Daoy (cell line): ENCODE measurements around the gene BRD3OS. TPM values are rescaled to one million over a fixed set of nuclear protein-coding genes. Genes with fewer than 3 reads are reported as not detected.
A peak's percentile ranks its signal among the peaks of the same experiment; 100 is the strongest.

Source experiments
- DNase-seq: peaks from one replicate; pipeline ENCODE4 v3.0.0-alpha.2; 2015; ENCODE audit warnings: low read depth
- total RNA-seq: library from RNA; depleted of rRNA; stranded (reverse); fragments of >200 nt; shearing (Covaris generic); gene quantifications from 2 replicates; pipeline ENCODE4 v1.2.3, GENCODE V29; 2014

Gene BRD3OS
- total RNA-seq, 1 experiment from 2014 or later = 12.8 TPM

DNA sequence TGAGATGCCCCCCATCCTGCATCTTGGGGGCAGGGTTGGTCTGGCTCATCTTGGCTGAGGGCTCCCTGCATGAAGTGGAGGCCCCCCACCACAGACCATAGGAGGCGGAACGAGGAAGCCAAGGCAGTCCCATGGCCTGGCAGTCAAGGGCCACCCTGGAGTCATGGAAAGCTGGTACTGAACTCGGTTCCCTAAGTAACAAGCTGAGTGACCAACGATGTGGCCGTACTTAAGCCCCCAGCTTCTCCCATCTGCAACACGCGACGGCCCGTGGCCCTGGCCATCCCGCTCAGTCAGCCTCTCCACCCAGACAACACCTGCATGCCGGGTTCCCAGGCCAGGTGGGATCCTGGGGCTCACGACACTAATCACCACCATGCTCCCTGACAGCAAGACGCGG is 25.4 kb downstream of the BRD3OS start:
- no peak for DNase-seq

DNA sequence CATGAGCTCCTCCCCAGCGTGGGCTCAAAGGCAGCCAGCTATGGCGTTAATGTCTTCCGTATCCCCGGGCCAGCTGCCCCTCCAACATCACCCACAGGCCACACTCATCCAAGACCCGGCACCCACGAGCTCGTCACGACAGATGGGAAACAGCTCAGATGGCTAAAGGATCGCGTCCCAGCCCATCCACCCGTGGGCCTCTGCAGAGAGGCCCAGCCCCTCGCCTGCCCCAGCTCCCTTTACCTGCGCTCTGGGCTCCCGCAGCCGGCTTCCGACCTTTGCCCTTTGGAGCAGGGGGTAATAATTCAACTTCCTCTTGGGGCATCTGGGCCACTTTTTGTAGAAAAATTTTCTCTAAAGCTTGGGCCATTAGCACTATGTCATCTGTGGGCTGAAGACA is 26.0 kb downstream of the BRD3OS start:
- DNase-seq = no peak

DNA sequence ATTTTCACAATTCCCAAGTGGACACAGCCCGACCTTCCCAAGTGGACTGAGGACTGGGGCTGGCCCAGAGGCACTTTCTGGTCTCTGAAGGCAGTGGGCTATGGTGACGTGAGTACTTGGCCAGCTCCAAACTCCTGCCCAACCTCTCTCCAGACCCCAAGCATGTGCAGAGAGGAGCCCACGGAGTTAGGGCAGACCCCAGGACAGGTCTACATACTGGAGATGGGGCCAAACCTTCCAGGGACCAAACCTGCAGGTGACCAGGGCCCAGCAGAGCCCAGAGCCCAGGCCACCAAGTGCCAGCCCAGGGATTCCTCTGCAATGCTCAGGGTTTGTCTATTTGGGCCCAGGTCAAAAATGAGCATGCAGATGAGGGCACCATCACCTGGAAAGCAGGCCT is 27.2 kb downstream of the BRD3OS start:
- no peak for DNase-seq

DNA sequence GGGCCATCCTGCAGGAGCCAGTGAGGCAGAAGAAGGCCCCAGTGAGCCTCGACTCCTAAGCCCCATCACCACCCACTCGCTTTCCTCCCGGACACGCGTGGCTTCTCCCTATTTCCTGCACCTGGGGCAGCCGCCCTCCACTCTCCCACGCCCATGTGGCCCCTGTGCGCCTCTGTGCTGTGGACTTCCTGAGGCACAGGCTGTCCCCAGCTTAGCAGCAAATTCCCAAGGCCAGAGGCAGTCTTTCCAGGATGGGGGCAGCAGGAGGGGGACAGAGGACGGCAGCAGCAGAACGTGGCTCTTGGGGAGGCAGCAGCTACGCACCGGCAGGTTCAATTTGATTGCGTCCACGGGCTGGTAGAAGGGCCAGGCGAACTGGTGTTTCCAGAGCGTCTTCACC is 27.7 kb downstream of the BRD3OS start:
- DNase-seq = no peak

DNA sequence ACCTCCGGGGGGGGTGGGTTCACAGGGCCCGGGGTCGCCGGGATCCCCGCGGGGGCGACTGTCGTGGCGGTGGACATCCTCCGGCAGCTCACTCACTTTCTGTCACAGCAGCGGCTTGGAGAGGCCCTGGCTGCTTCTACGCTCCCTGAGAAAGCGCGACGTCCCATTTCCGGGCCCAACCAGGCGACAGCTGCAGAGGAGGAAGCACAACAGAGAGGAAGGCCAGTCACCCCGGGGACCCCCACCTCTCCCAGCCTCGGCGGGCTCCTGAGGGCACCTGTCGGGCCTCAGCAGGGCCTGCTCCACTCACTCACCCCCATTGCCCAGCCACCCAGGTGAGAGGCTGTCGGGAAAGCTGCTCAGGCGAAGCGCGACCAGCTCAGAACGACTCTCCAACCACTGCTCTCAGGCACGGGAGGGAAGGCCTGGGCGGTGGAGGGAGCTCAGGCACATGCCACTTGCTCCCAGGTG is 28.2 kb downstream of the BRD3OS start:
- DNase-seq = no peak

DNA sequence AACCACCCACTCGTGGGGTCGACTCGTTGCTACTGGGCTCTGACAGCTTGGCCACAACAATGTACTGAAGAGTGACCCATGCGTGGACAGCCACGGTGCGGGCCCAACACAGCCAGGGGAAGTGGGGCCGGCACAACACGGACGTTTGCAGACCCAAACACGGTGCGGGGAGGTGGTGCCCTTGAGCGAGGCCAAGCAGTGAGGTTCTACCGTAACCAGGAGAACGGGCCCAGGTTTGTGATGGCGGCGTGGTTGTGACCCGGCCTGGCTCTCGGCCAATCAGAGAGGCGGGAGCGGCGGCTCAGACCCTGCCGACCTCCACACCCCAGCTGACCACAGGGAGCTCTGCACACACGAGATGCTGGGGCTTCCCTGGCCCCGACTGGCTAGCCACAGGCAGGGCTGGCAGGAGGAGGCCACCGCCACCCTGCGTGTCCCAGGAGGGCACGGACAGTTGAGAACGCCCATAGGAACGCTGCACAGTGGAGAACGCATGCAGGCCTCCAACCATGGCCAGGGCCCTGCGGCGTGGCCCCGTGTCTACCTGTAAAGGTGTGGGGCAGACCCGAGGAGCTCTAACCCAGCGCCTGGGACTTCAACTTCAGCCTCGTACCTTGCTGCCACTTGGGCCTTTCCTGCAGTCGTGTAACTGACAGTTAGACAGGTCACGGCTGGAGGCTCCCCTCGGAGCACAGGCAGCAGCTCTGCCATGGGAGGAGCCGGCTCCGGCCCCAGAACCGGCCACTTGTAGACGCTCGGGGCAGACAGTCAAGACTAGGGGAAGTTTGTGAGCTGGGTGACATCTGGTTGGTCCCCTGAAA is 28.9 kb downstream of the BRD3OS start:
- no peak for DNase-seq

DNA sequence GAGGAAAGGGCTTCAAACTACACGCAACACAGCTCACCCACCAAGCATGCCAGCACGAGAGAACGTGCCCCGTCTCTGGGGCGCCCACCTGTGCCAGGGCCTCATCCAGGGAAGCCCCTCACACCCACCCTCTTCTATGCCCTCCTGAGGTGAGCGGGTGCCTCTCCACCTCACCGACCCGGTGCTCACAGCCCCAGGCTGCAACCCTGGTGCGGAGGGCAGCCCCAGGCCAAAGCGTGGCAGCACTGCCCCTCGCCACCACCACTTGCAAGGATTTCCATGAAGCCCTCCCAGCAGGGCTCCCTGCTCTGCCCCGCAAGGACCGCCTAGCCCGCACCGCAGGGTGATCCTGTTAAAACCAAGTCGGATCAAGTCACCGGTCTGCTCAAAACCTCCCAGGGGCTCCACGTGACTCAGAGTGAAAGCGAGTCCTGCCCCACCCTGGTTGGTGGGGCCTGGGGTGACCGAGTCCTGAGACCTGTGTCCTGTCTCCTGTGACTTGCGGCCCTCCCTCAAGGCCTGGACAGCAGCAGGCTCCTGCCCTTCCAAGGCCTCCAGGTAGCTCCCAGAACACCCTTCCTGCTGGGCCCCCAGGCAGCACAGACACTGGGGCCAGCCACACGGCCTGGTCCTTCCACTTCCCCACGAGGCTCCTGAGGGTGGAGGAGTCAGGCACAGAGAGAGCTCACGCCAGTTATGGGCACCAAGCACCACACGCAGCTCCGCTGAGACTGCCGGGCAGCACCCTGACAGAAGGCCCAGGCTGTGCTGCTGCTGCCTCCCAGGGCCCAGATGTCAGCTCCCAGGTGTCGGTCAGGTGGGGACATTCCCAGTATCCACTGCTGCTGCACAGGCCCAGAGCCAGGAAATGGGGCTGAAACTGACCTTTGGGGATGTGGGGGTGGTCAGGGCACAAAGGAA is 29.9 kb downstream of the BRD3OS start:
- DNase-seq = no peak

DNA sequence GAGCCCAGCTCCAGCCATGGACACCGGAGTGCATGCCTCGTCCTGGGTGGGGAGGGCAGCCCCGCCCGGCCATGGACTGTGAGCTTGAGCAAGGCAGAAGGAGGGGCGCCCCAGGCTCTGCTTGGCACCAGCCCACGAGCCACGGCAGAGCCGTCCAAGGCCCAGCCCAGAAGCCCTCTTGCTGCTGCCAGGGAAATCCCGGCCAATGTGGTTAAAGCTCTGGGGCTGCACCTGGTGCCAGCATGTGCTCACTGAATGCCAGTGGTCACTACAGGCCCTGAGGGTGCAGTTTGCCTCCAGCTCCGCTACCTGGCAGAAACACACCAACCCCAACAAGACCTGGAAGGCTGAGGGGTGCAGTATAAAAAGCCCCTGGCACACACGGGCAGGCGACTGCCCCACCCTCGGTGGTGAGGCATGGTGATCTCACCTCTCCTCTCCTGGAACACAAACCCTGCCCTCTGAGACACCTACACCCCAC is 30.7 kb downstream of the BRD3OS start:
- DNase-seq = peak; percentile 80

DNA sequence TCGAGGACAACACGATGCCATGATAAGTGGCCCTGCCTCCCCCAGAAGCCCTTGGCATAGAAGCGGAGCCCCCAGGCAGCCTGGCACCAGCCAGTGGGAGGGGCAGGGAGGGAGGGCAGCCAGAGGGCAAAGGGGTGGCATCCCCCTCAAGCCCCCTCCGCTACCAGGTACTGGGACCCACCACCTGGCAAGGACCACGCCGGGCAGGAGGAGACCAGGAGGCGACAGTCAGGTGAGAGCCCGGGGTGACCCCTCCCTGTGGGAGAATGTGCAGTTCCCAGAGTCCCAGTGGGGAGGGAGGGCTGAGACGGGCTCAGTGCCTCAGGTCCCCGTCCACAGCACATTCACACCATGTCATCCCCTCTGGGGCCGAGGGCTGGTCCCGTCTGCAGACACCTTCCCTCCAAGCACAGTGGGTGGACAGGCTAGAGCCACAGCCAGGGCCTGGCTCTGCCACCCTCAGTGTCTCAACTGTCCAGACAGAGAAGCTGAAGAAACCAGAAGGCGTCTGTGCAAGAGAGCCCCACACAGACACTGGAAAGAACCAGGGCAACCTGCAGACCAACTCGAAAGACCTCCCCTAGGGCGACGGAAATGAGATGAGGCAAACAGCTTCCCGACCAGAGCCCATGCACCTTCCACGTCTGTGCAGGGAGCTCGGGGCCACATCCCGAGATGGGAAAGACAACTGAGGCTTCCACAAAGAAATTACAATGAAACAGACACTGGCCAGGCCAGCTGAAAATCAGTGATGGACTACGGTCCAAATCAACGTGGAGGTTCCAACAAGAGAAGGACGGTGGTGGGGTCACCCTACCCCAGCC is 31.4 kb downstream of the BRD3OS start:
- no peak for DNase-seq

DNA sequence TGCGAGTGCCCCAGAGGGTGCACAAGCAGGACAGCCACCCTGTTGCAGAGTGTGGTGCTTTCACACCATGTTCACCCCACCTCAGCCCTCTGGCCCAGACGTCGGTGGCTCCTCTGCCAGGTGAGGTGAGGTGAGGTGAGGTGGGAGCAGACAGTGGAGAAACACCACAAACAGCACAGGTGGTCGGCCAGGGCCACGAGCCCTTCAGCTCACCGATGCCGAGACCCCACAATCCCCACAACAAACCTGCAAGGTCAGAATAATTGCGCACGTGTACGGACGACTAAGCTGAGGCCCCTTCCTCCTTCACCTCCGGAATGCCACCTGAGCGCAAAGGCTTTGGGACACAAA is 32.0 kb downstream of the BRD3OS start:
- DNase-seq = no peak

DNA sequence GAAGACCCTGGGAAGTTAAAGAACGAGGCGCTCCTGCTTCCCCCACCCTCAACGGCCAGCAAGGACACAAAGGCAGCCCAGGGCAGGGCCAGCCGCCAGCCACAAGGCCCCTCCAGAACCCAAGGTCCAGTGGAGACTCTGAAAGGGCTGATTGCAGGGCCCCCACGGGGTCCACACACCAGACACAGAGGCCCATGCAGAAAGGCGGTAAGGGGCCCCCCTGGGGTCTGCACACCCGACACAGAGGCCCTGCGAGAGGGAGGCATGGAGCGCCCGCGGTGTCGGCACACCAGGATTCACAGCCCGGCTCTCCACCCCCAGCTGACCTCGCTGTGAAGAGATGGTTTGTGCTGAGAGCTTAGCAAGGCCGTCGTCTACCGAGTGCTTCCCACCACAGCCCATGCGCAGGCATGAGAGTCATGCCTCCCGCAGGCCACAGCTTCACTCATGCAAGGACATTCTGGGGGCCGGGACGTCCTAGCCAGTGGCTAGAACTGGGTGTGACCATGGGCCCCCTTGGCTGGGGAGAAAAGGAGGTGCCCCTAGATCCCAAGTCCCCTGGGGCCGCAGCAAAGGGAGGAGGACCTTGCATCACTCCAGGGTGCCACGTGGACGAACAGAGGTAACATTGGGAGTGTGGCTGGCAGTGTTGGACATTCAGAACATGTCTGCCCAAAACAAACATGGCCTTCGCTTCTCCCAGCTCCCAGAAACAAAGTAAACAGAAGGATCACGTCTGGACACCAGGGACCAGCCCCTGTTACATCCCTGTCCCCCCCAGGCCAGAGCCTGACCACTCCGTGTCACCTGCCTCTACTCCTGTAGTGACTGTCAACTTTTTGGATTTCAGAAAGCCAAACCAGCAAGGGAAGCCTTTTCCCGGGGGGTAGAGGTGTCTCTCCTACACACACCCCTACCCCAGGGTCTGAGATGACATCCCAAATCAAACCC is 32.7 kb downstream of the BRD3OS start:
- peak; percentile 13 for DNase-seq

DNA sequence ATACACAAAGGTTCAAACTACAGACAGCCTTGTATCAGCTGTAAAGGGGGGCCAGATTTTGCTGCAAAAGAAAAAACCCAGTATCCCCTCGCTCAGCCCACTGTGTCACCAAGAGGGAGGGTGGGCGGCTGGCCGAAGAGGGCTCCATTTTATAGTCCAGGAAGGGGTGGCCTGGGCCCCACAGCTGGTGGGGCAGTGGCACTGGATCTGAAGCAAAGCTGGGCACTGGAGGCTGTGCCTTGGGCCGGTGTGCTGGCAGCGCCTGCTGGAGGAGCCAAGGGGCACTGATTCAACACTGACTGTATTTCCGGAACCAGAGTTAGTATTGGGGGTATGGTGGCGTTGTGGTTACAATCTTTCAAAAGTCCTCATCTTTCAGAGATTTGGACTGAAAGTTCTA is 33.4 kb downstream of the BRD3OS start:
- DNase-seq = peak; percentile 79

DNA sequence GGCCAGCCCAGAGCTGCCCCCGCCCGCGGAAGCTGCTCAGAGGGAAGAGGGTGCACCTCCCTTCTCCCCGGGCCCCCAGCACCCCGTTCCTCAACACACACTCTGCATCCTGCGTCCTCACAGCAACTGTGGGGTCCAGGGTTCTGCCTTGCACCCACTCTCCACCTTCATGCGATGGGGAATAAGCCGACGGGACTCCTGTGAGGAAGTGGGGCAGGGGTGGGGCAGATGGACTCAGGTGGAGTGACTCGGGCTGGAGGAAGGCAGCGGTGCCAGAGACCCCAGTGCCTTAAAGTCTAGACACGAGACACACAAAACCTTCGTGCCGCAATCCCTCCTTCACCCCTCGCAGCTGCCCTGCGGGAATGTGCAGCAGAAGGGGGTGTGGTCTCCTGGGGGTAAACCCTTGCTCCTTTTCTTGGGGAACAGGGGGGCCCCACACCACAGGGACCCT is 33.9 kb downstream of the BRD3OS start:
- DNase-seq = peak; percentile 17

DNA sequence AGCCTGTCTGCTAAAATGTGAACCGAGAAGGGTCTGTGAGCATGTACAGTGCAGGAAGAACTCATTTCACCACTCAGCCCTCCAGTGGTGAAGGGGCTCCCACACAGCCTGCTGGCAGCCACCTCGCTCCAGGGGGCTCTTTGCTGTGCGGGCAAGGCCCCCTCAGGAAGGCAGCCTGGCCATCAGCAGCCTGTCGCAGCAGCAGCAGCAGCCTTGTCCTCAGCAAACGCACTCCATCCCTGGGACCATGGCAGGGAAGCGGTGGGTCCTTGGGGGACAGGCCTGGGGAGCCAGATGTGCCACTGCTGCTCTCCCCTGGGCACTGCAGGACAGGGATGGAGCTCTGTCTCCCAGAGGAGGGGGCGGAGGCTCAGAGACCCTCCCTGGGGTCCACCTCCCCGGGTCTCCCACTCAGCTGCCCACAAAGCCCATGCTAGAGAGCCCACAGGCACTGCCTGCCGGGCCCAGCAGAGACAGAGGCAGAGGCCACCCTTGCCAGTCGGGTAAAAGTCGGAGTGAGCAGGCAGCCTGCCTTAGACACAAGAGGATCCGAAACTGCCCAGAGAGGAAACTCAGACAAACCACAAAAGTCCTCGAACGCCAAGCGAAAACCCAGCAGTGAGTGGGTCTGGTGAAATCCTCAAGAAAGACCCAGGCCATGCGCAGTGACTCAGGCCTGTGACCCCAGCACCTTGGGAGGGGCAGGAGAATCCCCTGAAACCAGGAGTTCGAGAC is 34.5 kb downstream of the BRD3OS start:
- peak; percentile 31 for DNase-seq

DNA sequence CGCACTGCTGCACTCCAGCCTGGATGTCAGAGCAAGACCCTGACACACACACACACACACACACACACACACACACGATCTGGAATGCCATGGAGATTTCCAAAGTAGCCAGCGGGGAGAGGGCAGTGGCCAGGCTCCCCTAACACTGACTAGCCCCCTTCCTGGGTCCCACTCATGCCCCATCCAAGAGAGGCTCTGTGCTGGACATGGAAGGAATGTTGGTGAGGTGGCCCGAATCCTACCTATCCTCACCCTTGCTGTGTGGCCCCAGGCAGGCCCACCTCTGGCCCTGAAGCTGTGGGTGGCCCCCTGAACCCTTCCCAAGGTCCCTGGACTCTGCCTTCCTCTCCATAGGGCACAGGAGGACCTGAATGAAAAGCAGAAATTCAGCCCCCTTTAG is 35.3 kb downstream of the BRD3OS start:
- no peak for DNase-seq

DNA sequence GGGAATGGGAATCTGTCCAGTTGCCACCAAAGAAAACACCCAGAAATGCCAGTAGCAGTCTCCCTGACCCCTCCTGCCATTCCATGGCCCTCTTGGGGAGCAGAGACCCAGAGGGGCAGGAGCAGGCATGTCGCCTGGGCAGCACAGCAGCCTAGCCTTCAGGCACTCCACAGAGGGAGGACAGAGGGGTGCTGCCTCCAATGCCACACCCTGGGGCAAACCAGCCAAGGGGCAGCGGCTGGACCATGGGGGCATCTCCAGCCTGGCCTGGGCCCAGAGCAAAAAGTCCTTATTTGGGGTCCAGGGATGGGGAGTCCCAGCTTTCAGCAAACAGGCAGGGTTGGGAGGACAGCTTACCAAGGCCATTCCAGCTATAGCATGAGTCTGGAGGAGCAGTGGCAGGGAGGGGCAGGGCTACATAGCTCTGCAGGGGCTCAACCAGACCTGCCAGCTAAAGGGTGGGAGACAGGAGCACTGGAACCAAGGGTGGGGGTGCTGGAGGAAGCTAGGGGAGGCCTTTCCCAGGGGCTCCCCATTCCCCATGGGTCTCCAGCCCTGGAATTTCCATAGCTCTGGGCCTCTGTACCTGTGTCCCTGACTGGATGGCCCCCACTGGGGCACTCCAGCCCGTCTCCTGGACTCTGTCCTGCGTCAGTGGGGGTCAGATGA is 35.9 kb downstream of the BRD3OS start:
- DNase-seq = no peak

DNA sequence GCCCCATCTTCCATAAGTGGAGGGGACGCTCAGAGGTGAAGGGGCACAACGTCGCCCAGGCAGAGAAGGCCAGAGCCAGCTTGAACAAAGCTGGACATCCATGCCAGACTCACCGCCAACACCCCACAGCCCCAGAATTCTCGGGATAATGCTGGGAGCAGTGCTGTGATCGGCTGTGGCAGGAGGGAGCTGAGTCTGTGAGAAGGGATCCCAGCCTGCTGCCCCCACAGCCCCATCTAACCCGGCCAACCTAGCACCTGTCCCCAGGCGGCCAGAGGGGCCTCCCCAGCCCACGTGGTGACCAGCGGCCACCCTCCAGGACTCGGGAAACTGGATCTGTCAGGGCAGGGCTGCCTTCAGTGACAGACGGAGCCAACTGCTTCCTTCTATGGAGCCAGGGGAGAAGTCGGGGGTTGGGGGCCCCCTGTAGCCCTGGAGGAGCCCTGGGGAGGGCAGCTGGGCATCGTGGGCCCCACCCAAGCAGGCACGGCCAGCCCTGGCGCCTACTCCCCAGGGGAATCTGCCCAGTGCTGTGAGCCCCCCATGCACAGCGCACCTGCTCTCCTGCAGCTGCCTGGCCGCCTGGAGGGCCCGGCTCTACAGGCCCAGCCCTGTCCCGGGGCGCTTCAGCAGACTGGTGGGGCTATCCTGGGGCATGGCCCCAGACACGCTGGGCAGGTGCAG is 36.5 kb downstream of the BRD3OS start:
- no peak for DNase-seq

DNA sequence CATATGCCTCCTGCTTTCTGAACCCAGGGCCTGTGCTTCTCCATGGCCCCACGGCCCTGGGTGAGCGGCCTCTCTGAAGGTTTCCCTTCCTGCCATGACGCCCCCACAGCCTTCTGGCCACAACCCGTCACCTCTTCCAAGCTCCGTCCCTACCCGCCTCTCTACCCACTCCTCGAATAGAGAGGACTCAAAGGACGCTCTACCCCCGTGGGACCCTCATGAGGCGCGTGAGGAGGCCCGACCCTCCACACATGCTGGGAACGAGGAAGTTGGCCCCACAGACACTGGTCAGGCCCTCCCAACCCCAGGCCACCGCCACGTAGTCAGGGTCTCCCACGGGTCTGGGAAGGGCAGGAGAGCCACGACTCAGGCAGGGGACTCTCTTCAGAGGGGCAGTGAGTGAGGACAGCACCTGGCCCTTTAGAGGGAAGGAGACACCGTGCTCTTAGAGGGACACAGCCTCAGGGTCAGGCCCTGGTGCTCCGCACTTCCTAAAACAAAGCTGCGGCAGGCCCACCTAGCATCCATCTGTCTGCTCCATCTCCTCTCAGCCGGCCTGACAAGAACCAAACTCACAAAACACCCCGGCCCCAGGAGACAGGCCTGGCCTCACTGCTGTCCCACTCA is 37.3 kb downstream of the BRD3OS start:
- DNase-seq = no peak
